ENCODE results near the gene MYH6. TPM values are rescaled to one million over a fixed set of nuclear protein-coding genes. Genes with fewer than 3 reads are reported as not detected.

Gene MYH6
- total RNA-seq, 2 donors from 2014 or later, result 1.3 TPM; not detected in 1

GRCh38 chr14:23351681-23352505 lies 56.2 kb downstream of the MYH6 start:
- intact Hi-C loops (cut with DNase I), result no loop called here
- DNase-seq (ENCODE audit: low spot score), result no peak

GRCh38 chr14:23349156-23349845 lies 58.8 kb downstream of the MYH6 start:
- DNase-seq (ENCODE audit: low spot score), result no peak
- intact Hi-C loops (cut with DNase I), result no loop called here

GRCh38 chr14:23348297-23348655 lies 59.8 kb downstream of the MYH6 start:
- no peak for DNase-seq (ENCODE audit: low spot score)
- intact Hi-C loops (cut with DNase I), result no loop called here

- intact Hi-C loops (cut with DNase I), result no loop called here
- no peak for DNase-seq (ENCODE audit: low spot score)
Measured at GRCh38 chr14:23347406-23348296, 60.4 kb downstream of the MYH6 start.

- intact Hi-C loops (cut with DNase I), result no loop called here
- no peak for DNase-seq (ENCODE audit: low spot score)
Measured at GRCh38 chr14:23346693-23347405, 61.2 kb downstream of the MYH6 start.

GRCh38 chr14:23345987-23346692 lies 61.9 kb downstream of the MYH6 start:
- intact Hi-C loops (cut with DNase I), result no loop called here
- DNase-seq (ENCODE audit: low spot score), result no peak

GRCh38 chr14:23344481-23344880 lies 63.6 kb downstream of the MYH6 start:
- intact Hi-C loops (cut with DNase I), result no loop called here

GRCh38 chr14:23339506-23340268 lies 68.4 kb downstream of the MYH6 start:
- no peak for DNase-seq (ENCODE audit: low spot score)
- intact Hi-C loops (cut with DNase I), result loop anchor here in 1 of 2 donors (10.0 kb wide), 1 partner anchor 225 kb away; the partner anchor contains the start of gene AP1G2

More at GRCh38 chr14:23344481-23344880, 63.6 kb downstream of the MYH6 start:
- DNase-seq (ENCODE audit: low spot score), result no peak

- no peak for DNase-seq (ENCODE audit: low spot score)
- intact Hi-C loops (cut with DNase I), result loop anchor here in 1 of 2 donors (10.0 kb wide), 1 partner anchor 229 kb away; the partner anchor contains the start of gene AP1G2
Measured at GRCh38 chr14:23335623-23336022, 72.5 kb downstream of the MYH6 start.

Small RNA genes lying within 50 kb of the gene (microRNA-seq; reads per million reads assigned to microRNA genes)
- gene MIR208A (ENCODE audit: borderline microRNAs expressed in 2 of 2) (0 to 19.4 reads per million in 2 donors), gene MIR208B (ENCODE audit: borderline microRNAs expressed in 2 of 2) (0 to 181 reads per million in 2 donors)

Other genes with a start within 250 kb of the MYH6 start
- 10 to 100 TPM; 17.4 to 31.0 TPM for gene SLC7A8, start 224.6 kb downstream of the MYH6 start, total RNA-seq
- gene RNF212B, start 170.3 kb downstream of the MYH6 start, total RNA-seq, result not detected
- gene HOMEZ, start 122.1 kb downstream of the MYH6 start, total RNA-seq, result 1 to 10 TPM; 4.9 to 5.2 TPM
- 1 to 10 TPM; 8.5 to 9.1 TPM for gene PPP1R3E, start 105.4 kb downstream of the MYH6 start, total RNA-seq
- gene BCL2L2, start 101.4 kb downstream of the MYH6 start, total RNA-seq, result 10 to 100 TPM; 65.6 to 81.7 TPM
- 10 to 100 TPM; 67.9 to 79.0 TPM for gene PABPN1, start 86.8 kb downstream of the MYH6 start, total RNA-seq
- 10 to 100 TPM; 17.7 to 30.6 TPM for gene SLC22A17, start 55.4 kb downstream of the MYH6 start, total RNA-seq
- 10 to 100 TPM; 19.4 to 20.2 TPM for gene EFS, start 43.1 kb downstream of the MYH6 start, total RNA-seq
- gene IL25, start 35.5 kb downstream of the MYH6 start, total RNA-seq, result not detected
- gene CMTM5, start 31.2 kb downstream of the MYH6 start, total RNA-seq, result under 1 TPM; 0.57 to 0.74 TPM
- gene MYH7, start 27.4 kb upstream of the MYH6 start, total RNA-seq, result not detected
- 10 to 100 TPM; 27.8 to 28.4 TPM for gene NGDN, start 61.4 kb upstream of the MYH6 start, total RNA-seq
- 1 to 10 TPM; 2.3 to 2.4 TPM for gene ZFHX2, start 143.5 kb upstream of the MYH6 start, total RNA-seq
- gene THTPA, start 148.0 kb upstream of the MYH6 start, total RNA-seq, result 10 to 100 TPM; 11.6 to 19.6 TPM
- 10 to 100 TPM; 31.5 to 36.5 TPM for gene AP1G2, start 159.5 kb upstream of the MYH6 start, total RNA-seq
- 1 to 10 TPM; 4.3 to 5.6 TPM for gene JPH4, start 170.5 kb upstream of the MYH6 start, total RNA-seq
- gene DHRS2, start 228.1 kb upstream of the MYH6 start, total RNA-seq, result not detected